ENCODE measurements around the gene URB2. TPM values are rescaled to one million over a fixed set of nuclear protein-coding genes. Genes with fewer than 3 reads are reported as not detected.

The URB2 gene
- total RNA-seq, 1 experiment from 2014 or later = 53.2 TPM

DNA sequence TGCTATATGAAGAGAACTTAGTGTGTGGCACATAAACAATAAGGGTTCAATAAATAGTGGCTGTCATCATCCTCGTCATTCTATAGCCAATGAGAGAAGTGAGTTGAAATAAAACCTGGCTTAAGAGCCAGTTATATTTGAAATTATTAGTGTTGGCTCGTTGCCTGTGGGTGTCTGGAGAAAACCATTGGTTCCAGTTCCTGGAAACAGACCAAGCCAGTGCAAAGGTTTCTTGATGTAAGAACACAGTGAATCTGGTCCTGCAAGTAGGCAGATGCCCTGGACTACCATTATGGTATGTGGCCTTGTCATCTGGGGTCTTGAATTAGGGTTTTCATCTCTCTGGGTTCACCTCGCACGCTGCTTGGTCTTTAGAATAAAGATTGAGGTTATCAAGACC is 43.3 kb downstream of the URB2 start:
- Histone ChIP-seq H3K4me1 (ENCODE audit: insufficient read depth, low read length) (no peaks in the 10 kb centered on the region), H3K4me2 (ENCODE audit: insufficient read depth, insufficient read length, low read length) (no peak overlapping the region), H3K4ac (ENCODE audit: low read depth, low read length) (no peak overlapping the region), H4K5ac (ENCODE audit: insufficient read length, low read depth, low read length) (no peak overlapping the region), H2BK15ac (ENCODE audit: low read depth, low read length) (no peak overlapping the region), H3K27ac (ENCODE audit: insufficient read length, low read depth, low read length) (no peak overlapping the region), H3K56ac (ENCODE audit: insufficient read length, low read depth, low read length) (no peak overlapping the region), H4K91ac (ENCODE audit: insufficient read length, low read depth, low read length) (no peak overlapping the region), H3K9me3 (ENCODE audit: control insufficient read depth, low read depth, low read length) (no peaks in the 10 kb centered on the region), H3K23me2 (ENCODE audit: insufficient read length, low read depth, low read length, poor library complexity, severe bottlenecking) (no peaks in the 10 kb centered on the region), H3K79me1 (ENCODE audit: insufficient read depth, low read depth, low read length, poor library complexity, severe bottlenecking) (no peaks in the 10 kb centered on the region), H2BK12ac (ENCODE audit: insufficient read length, low read depth, low read length) (no peak overlapping the region), H3K23ac (ENCODE audit: insufficient read length, low read depth, low read length) (no peak overlapping the region), H4K20me1 (ENCODE audit: control insufficient read depth, insufficient read depth, insufficient read length) (no peaks in the 10 kb centered on the region), H4K8ac (replicated peaks; ENCODE audit: insufficient read length, low read depth, low read length) (no peak overlapping the region), H2AFZ (ENCODE audit: low read length) (no peak overlapping the region), H2BK5ac (ENCODE audit: insufficient read length, low read length) (no peak overlapping the region), H3K9ac (ENCODE audit: extremely low read depth, insufficient read length, low read length) (no peak overlapping the region), H3K18ac (ENCODE audit: insufficient read length, low read depth, low read length) (no peak overlapping the region), H2BK120ac (ENCODE audit: low read depth, low read length, poor library complexity, severe bottlenecking) (no peak overlapping the region), H3T11ph (ENCODE audit: low read length) (no peak overlapping the region), H3K79me2 (ENCODE audit: insufficient read depth, low read length) (no peaks in the 10 kb centered on the region), H2AK5ac (ENCODE audit: insufficient read length, low read length) (no peak overlapping the region), H3K27me3 (ENCODE audit: insufficient read depth, low read length) (no peaks in the 10 kb centered on the region), H2BK20ac (ENCODE audit: low read depth, low read length, poor library complexity, severe bottlenecking) (no peak overlapping the region), H3K14ac (ENCODE audit: insufficient read depth, low read length) (no peak overlapping the region)
- H3K27me3 Mint-ChIP-seq (ENCODE audit: low read depth) = no peaks in the 10 kb centered on the region
- no peaks in the 10 kb centered on the region; a peak in 2 of 7 replicates for H3K36me3 Mint-ChIP-seq (ENCODE audit: insufficient read depth in 1 of 3, low read depth in 3 of 3)
- no peak overlapping the region for H3K27ac Mint-ChIP-seq
- no peak overlapping the region for H3K4me3 Mint-ChIP-seq
- TF ChIP-seq, protein P1, sequence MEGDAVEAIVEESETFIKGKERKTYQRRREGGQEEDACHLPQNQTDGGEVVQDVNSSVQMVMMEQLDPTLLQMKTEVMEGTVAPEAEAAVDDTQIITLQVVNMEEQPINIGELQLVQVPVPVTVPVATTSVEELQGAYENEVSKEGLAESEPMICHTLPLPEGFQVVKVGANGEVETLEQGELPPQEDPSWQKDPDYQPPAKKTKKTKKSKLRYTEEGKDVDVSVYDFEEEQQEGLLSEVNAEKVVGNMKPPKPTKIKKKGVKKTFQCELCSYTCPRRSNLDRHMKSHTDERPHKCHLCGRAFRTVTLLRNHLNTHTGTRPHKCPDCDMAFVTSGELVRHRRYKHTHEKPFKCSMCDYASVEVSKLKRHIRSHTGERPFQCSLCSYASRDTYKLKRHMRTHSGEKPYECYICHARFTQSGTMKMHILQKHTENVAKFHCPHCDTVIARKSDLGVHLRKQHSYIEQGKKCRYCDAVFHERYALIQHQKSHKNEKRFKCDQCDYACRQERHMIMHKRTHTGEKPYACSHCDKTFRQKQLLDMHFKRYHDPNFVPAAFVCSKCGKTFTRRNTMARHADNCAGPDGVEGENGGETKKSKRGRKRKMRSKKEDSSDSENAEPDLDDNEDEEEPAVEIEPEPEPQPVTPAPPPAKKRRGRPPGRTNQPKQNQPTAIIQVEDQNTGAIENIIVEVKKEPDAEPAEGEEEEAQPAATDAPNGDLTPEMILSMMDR (conservative IDR thresholded peaks at IDR 0.05) = no peak
- no peak for DNase-seq
- peaks cover 4 to 14% of the 10 kb centered on the region in 2 experiments; a peak in 3 of 4 replicates for H3K4me1 Mint-ChIP-seq
- WGBS (ENCODE audit: extremely low coverage, insufficient read length, low lambda C conversion rate) = no CpG with 5 or more reads among the region's 4 CpGs
- H3K9me3 Mint-ChIP-seq = no peaks in the 10 kb centered on the region

Data from H9 (cell line).